Prostate gland (tissue), 2 donors: ENCODE data around the gene ARHGEF11.

ENCODE experiments used
- CTCF ChIP-seq, 4 experiments: fragments of 200-600 bp in 2 of 4; fragments of 450-650 bp in 2 of 4; sonication (generic) in 2 of 4; IDR thresholded peaks; 1 replicate in 3 of 4; 2 replicates in 1 of 4; pipeline ENCODE4 v1.5.1; 2016 to 2019; ENCODE audit warnings: antibody characterized with exemption in 4 of 4, mild to moderate bottlenecking in 2 of 4, moderate library complexity in 2 of 4
- POLR2AphosphoS5 ChIP-seq: sonication (generic); formaldehyde crosslinking; IDR thresholded peaks from one replicate; pipeline ENCODE4 v1.6.1; 2017; ENCODE audit warnings: antibody characterized with exemption

GRCh38 chr1:157032303-157032702, 13.2 kb downstream of the ARHGEF11 start:
- no peak for TF ChIP-seq CTCF (IDR thresholded peaks at IDR 0.05)
- TF ChIP-seq POLR2AphosphoS5, result no peak
